ENCODE results near the gene GEMIN7. TPM values are rescaled to one million over a fixed set of nuclear protein-coding genes. Genes with fewer than 3 reads are reported as not detected.

The GEMIN7 gene
- total RNA-seq, 1 experiment from 2014 or later = 29.6 TPM

GRCh38 chr19:45100846-45101252 lies 21.8 kb downstream of the GEMIN7 start:
- Histone ChIP-seq H3K27me3 (ENCODE audit: insufficient read depth, low read depth) (no peaks in the 10 kb centered on the region), H3K4me2 (no peak overlapping the region), H3F3A (ENCODE audit: insufficient read depth, low read depth) (no peaks in the 10 kb centered on the region), H3K79me2 (ENCODE audit: low read depth) (peaks cover 93% of the 10 kb centered on the region), H3K36me3 (ENCODE audit: low read depth) (no peaks in the 10 kb centered on the region), H2AFZ (no peak overlapping the region), H3K27ac (no peak overlapping the region), H3K9me2 (ENCODE audit: insufficient read depth) (no peaks in the 10 kb centered on the region), H3K4me3 (no peak overlapping the region), H3K4me1 (replicated peaks; ENCODE audit: insufficient read depth) (peaks cover 13% of the 10 kb centered on the region), H3K9me3 (ENCODE audit: insufficient read depth, low read depth) (no peaks in the 10 kb centered on the region), H4K20me1 (ENCODE audit: insufficient read depth) (peaks cover 94% of the 10 kb centered on the region)
- no peak for DNase-seq
- TF ChIP-seq, protein P1, sequence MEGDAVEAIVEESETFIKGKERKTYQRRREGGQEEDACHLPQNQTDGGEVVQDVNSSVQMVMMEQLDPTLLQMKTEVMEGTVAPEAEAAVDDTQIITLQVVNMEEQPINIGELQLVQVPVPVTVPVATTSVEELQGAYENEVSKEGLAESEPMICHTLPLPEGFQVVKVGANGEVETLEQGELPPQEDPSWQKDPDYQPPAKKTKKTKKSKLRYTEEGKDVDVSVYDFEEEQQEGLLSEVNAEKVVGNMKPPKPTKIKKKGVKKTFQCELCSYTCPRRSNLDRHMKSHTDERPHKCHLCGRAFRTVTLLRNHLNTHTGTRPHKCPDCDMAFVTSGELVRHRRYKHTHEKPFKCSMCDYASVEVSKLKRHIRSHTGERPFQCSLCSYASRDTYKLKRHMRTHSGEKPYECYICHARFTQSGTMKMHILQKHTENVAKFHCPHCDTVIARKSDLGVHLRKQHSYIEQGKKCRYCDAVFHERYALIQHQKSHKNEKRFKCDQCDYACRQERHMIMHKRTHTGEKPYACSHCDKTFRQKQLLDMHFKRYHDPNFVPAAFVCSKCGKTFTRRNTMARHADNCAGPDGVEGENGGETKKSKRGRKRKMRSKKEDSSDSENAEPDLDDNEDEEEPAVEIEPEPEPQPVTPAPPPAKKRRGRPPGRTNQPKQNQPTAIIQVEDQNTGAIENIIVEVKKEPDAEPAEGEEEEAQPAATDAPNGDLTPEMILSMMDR (conservative IDR thresholded peaks at IDR 0.05) = no peak
- no peak for TF ChIP-seq EZH2 (IDR thresholded peaks at IDR 0.05; ENCODE audit: low read depth)
- BruUV-seq (replicated peaks) = no TSS peak
- intact Hi-C loops (cut with micrococcal nuclease; ENCODE audit: unreplicated experiment) = no loop called here
- ChIA-PET CTCF (no interaction called here), POLR2A (ENCODE audit: unreplicated experiment) (no interaction called here)

GRCh38 chr19:45101806-45102205 lies 22.7 kb downstream of the GEMIN7 start:
- no peak for TF ChIP-seq EZH2 (IDR thresholded peaks at IDR 0.05; ENCODE audit: low read depth)
- TF ChIP-seq, protein P1 (conservative IDR thresholded peaks at IDR 0.05) = no peak
- POLR2A ChIA-PET (ENCODE audit: unreplicated experiment) = no interaction called here
- no peaks in the 10 kb centered on the region for H3K9me3 ChIP-seq (ENCODE audit: insufficient read depth, low read depth)
- intact Hi-C loops (cut with micrococcal nuclease; ENCODE audit: unreplicated experiment) = no loop called here
- no TSS peak for BruUV-seq (replicated peaks)
- H3K9me2 ChIP-seq (ENCODE audit: insufficient read depth) = no peaks in the 10 kb centered on the region
- H3K4me2 ChIP-seq = no peak overlapping the region
- H3K4me3 ChIP-seq = no peak overlapping the region
- H3K79me2 ChIP-seq (ENCODE audit: low read depth) = peaks cover 87% of the 10 kb centered on the region
- no peaks in the 10 kb centered on the region for H3K27me3 ChIP-seq (ENCODE audit: insufficient read depth, low read depth)
- H3F3A ChIP-seq (ENCODE audit: insufficient read depth, low read depth) = no peaks in the 10 kb centered on the region
- peaks cover 95% of the 10 kb centered on the region for H4K20me1 ChIP-seq (ENCODE audit: insufficient read depth)
- no peak overlapping the region for H2AFZ ChIP-seq
- H3K36me3 ChIP-seq (ENCODE audit: low read depth) = no peaks in the 10 kb centered on the region
- CTCF ChIA-PET = no interaction called here
- no peak for DNase-seq
- peaks cover 13% of the 10 kb centered on the region for H3K4me1 ChIP-seq (replicated peaks; ENCODE audit: insufficient read depth)
- no peak overlapping the region for H3K27ac ChIP-seq

DNA sequence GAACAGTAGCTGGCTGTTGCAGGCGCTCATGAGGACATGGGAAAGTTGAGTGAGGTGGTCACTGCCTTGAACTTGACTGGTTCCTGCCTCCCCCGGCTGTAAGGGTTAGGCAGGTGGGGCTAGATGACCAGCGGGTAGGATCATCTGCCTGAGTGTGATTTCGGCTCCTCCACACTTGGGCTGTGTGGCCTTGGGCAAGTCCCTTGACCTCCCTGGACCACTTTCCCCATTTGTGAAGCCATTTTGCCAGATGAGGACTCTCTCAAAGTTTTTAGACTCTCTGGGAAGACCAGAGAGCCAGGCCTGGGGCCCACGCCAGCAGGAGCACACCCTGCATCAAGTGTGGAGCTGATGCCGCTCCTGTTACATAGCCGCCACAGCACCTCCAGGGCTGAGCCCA lies 23.4 kb downstream of the GEMIN7 start:
- peaks cover 87% of the 10 kb centered on the region for H3K79me2 ChIP-seq (ENCODE audit: low read depth)
- ChIA-PET CTCF (no interaction called here), POLR2A (ENCODE audit: unreplicated experiment) (interaction anchor here (0.6 kb wide), 1 partner anchor 28 kb away, joined by 4 read pairs; no protein-coding TSS in a partner anchor)
- no peaks in the 10 kb centered on the region for H3K27me3 ChIP-seq (ENCODE audit: insufficient read depth, low read depth)
- H3K27ac ChIP-seq = no peak overlapping the region
- H3K9me3 ChIP-seq (ENCODE audit: insufficient read depth, low read depth) = no peaks in the 10 kb centered on the region
- no peak for TF ChIP-seq EZH2 (IDR thresholded peaks at IDR 0.05; ENCODE audit: low read depth)
- TF ChIP-seq, protein P1 (conservative IDR thresholded peaks at IDR 0.05) = no peak
- H3K4me3 ChIP-seq = no peak overlapping the region
- intact Hi-C loops (cut with micrococcal nuclease; ENCODE audit: unreplicated experiment) = no loop called here
- DNase-seq = no peak
- H3F3A ChIP-seq (ENCODE audit: insufficient read depth, low read depth) = no peaks in the 10 kb centered on the region
- H2AFZ ChIP-seq = no peak overlapping the region
- peaks cover 95% of the 10 kb centered on the region for H4K20me1 ChIP-seq (ENCODE audit: insufficient read depth)
- BruUV-seq (replicated peaks) = no TSS peak
- H3K4me1 ChIP-seq (replicated peaks; ENCODE audit: insufficient read depth) = peaks cover 13% of the 10 kb centered on the region
- no peak overlapping the region for H3K4me2 ChIP-seq
- no peaks in the 10 kb centered on the region for H3K36me3 ChIP-seq (ENCODE audit: low read depth)
- no peaks in the 10 kb centered on the region for H3K9me2 ChIP-seq (ENCODE audit: insufficient read depth)
